CD8-positive, alpha-beta memory T cell (primary cell): Measurements from ENCODE around the gene KCNJ5. TPM values are rescaled to one million over a fixed set of nuclear protein-coding genes. Genes with fewer than 3 reads are reported as not detected.

ENCODE experiments used
- CTCF ChIA-PET: fragments of 350-600 bp; sonication (Branson Sonifier 250); formaldehyde crosslinking; loops from one replicate; lab custom pipeline; 2021; ENCODE audit warnings: antibody characterized with exemption; lab: Charles Lee
- POLR2A ChIA-PET: fragments of 350-600 bp; sonication (Branson Sonifier 250); formaldehyde crosslinking; loops from one replicate; lab custom pipeline; 2021; ENCODE audit warnings: antibody characterized with exemption; lab: Charles Lee
- DNase-seq, 5 donors: peaks; one replicate each; pipeline versions ENCODE4 v3.0.0 to v3.0.0-alpha.2; 2020 to 2022; ENCODE audit warnings: mixed read lengths in 1 of 5
- H3K27ac ChIP-seq: one replicate; pipeline ENCODE4 v1.7.0; 2013; ENCODE audit warnings: low read depth, mild to moderate bottlenecking, low read length, moderate library complexity
- H3K27me3 ChIP-seq: 2 replicates; pipeline ENCODE4 v1.7.0; 2013; ENCODE audit warnings: low read length, mild to moderate bottlenecking; ENCODE audit not compliant: insufficient read depth, poor library complexity, severe bottlenecking
- H3K36me3 ChIP-seq: 2 replicates; pipeline ENCODE4 v1.7.0; 2013; ENCODE audit warnings: mild to moderate bottlenecking, low read length, moderate library complexity; ENCODE audit not compliant: insufficient read depth
- H3K4me1 ChIP-seq: 2 replicates; pipeline ENCODE4 v1.7.0; 2013; ENCODE audit warnings: mild to moderate bottlenecking, low read length, moderate library complexity; ENCODE audit not compliant: insufficient read depth
- H3K4me3 ChIP-seq: 2 replicates; pipeline ENCODE4 v1.7.0; 2013; ENCODE audit warnings: mild to moderate bottlenecking, low read length
- H3K9me3 ChIP-seq: 2 replicates; pipeline ENCODE4 v1.7.0; 2013; ENCODE audit warnings: mild to moderate bottlenecking, low read length
- H3K27ac Mint-ChIP-seq, 8 donors: one replicate each; pipeline ENCODE4 v1.8.0; 2020 to 2021; ENCODE audit warnings: mixed read lengths in 8 of 8, mild to moderate bottlenecking in 6 of 8, inconsistent platforms in 3 of 8, moderate library complexity in 3 of 8
- H3K27me3 Mint-ChIP-seq, 2 donors: one replicate each; pipeline ENCODE4 v1.8.0; 2020 to 2021; ENCODE audit warnings: mixed read lengths in 2 of 2, mild to moderate bottlenecking in 1 of 2, moderate library complexity in 1 of 2
- H3K36me3 Mint-ChIP-seq, 3 donors: one replicate each; pipeline ENCODE4 v1.8.0; 2020 to 2021; ENCODE audit warnings: mixed read lengths in 3 of 3, inconsistent platforms in 1 of 3, mild to moderate bottlenecking in 1 of 3
- H3K4me1 Mint-ChIP-seq, 3 donors: one replicate each; pipeline ENCODE4 v1.8.0; 2020 to 2021; ENCODE audit warnings: mixed read lengths in 3 of 3, inconsistent platforms in 1 of 3, mild to moderate bottlenecking in 1 of 3
- H3K4me3 Mint-ChIP-seq, 7 donors: one replicate each; pipeline ENCODE4 v1.8.0; 2020 to 2021; ENCODE audit warnings: mixed read lengths in 7 of 7, mild to moderate bottlenecking in 6 of 7, moderate library complexity in 4 of 7, inconsistent platforms in 2 of 7
- H3K9me3 Mint-ChIP-seq, 5 donors: one replicate each; pipeline ENCODE4 v1.8.0; 2020 to 2022; ENCODE audit warnings: mixed read lengths in 5 of 5, mild to moderate bottlenecking in 3 of 5, moderate library complexity in 2 of 5, inconsistent platforms in 1 of 5
- polyA plus RNA-seq: library from polyadenylated mRNA; unstranded; fragments of 300-500 nt; fragmentation: Illumina TruSeq; gene quantifications from one replicate; pipeline ENCODE4 v1.2.3, GENCODE V29; 2021
- total RNA-seq, 2 experiments: library from RNA; stranded (reverse); gene quantifications; one replicate each; pipeline ENCODE4 v1.2.3, GENCODE V29; 2021

Gene KCNJ5
- total and polyA plus RNA-seq, 3 experiments from 2014 or later, result 0.04 TPM; not detected in 2

- Mint-ChIP-seq H3K4me1 (no peaks in the 10 kb centered on the region), H3K27ac (no peak overlapping the region), H3K36me3 (no peaks in the 10 kb centered on the region), H3K4me3 (no peak overlapping the region), H3K27me3 (peaks cover 5 to 29% of the 10 kb centered on the region in 2 donors), H3K9me3 (no peaks in the 10 kb centered on the region)
- Histone ChIP-seq H3K36me3 (no peaks in the 10 kb centered on the region), H3K4me1 (no peaks in the 10 kb centered on the region), H3K27me3 (no peaks in the 10 kb centered on the region), H3K27ac (no peak overlapping the region), H3K9me3 (no peaks in the 10 kb centered on the region), H3K4me3 (no peak overlapping the region)
- POLR2A ChIA-PET, result no interaction called here
- CTCF ChIA-PET, result no interaction called here
- DNase-seq, result no peak
These were observed 49.4 kb downstream of the KCNJ5 start for GRCh38 chr11:128940603-128941002.

DNA sequence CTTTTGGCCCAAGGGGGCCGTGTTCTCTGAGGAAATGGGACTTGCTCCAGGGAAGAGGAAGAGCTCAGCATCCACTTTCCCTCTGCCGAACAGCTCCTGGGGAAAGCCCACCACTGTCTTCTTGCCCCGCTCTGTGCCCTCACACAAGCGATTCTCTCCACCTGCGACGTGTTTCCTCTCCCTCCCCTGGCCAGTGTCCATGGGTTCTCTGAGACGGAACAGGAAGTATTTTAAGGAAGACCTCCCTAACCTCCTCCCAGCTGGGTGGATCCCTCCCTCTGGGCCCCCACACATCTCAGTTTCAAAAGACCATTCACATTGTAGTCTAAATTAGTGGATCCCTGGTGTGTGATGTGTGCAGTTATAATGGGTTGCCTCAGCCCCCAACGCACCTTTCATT, 50.0 kb downstream of the KCNJ5 start:
- Mint-ChIP-seq H3K4me3 (no peak overlapping the region), H3K4me1 (no peaks in the 10 kb centered on the region), H3K9me3 (no peaks in the 10 kb centered on the region), H3K36me3 (no peaks in the 10 kb centered on the region), H3K27ac (no peak overlapping the region), H3K27me3 (peaks cover 5 to 31% of the 10 kb centered on the region in 2 donors)
- no peak overlapping the region for H3K4me3 ChIP-seq
- no peaks in the 10 kb centered on the region for H3K36me3 ChIP-seq
- no peaks in the 10 kb centered on the region for H3K4me1 ChIP-seq
- no peak overlapping the region for H3K27ac ChIP-seq
- no peak for DNase-seq
- H3K27me3 ChIP-seq, result no peaks in the 10 kb centered on the region
- H3K9me3 ChIP-seq, result no peaks in the 10 kb centered on the region
- CTCF ChIA-PET, result interaction anchor here (1.2 kb wide), 1 partner anchor 18 kb away, joined by 4 read pairs; no protein-coding TSS in a partner anchor
- POLR2A ChIA-PET, result no interaction called here

- no peak for DNase-seq
- Histone ChIP-seq H3K4me1 (no peaks in the 10 kb centered on the region), H3K27me3 (no peaks in the 10 kb centered on the region), H3K27ac (no peak overlapping the region), H3K4me3 (no peak overlapping the region), H3K36me3 (no peaks in the 10 kb centered on the region), H3K9me3 (no peaks in the 10 kb centered on the region)
- Mint-ChIP-seq H3K4me3 (no peak overlapping the region), H3K36me3 (no peaks in the 10 kb centered on the region), H3K27ac (no peak overlapping the region), H3K27me3 (peaks cover 5 to 31% of the 10 kb centered on the region in 2 donors), H3K9me3 (no peaks in the 10 kb centered on the region), H3K4me1 (no peaks in the 10 kb centered on the region)
- CTCF ChIA-PET, result interaction anchor here (1.2 kb wide), 1 partner anchor 17 kb away, joined by 4 read pairs; no protein-coding TSS in a partner anchor
- POLR2A ChIA-PET, result no interaction called here
These were observed 50.6 kb downstream of the KCNJ5 start for GRCh38 chr11:128941573-128942271.

GRCh38 chr11:128942272-128942612, 51.1 kb downstream of the KCNJ5 start:
- DNase-seq, result no peak
- H3K36me3 ChIP-seq, result no peaks in the 10 kb centered on the region
- Mint-ChIP-seq H3K4me1 (no peaks in the 10 kb centered on the region), H3K27me3 (peaks cover 5 to 31% of the 10 kb centered on the region in 2 donors), H3K36me3 (no peaks in the 10 kb centered on the region), H3K4me3 (no peak overlapping the region), H3K9me3 (no peaks in the 10 kb centered on the region), H3K27ac (no peak overlapping the region)
- no peaks in the 10 kb centered on the region for H3K9me3 ChIP-seq
- no peaks in the 10 kb centered on the region for H3K27me3 ChIP-seq
- ChIA-PET POLR2A (no interaction called here), CTCF (interaction anchor here (1.2 kb wide), 1 partner anchor 17 kb away, joined by 4 read pairs; no protein-coding TSS in a partner anchor)
- H3K4me1 ChIP-seq, result no peaks in the 10 kb centered on the region
- H3K27ac ChIP-seq, result no peak overlapping the region
- no peak overlapping the region for H3K4me3 ChIP-seq

DNA sequence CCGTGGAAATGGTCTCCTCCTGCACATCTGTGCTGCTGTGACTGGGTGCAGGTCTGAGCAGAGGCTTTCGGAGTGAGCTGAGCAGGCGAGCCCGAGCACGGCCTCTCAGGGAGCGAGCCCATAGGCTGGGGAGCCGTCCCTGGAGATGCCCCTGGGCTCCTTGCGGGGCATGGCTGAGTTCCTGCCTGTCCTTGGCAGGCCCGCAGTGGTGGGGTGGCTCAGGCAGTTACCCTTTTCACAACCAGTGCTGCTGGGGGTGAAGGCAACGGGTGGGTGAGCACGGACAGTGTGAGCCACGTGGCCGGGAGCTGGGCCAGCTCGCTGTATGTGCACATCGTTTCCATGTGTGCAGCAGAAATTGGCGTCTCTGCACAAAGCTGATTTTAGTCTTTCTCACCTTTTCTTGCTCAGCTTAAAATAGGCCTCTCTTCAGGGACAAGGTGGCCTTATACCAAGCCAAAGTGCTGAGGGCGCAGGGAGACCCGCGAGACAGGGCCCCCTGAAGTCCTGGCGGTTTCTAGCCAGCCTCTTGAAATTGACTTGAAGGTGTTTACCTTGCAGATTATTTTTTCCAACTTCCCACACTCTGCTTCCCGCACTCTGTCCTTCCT, 51.8 kb downstream of the KCNJ5 start, which contains the start of gene TP53AIP1:
Gene TP53AIP1 (minus strand): TSS at position 55 of the 611 bp plus-strand sequence. CDS start 5,053 bp downstream, outside the sequence.
- ChIA-PET CTCF (no interaction called here), POLR2A (no interaction called here)
- no peaks in the 10 kb centered on the region for H3K9me3 ChIP-seq
- Mint-ChIP-seq H3K27me3 (peaks cover 5 to 31% of the 10 kb centered on the region in 2 donors), H3K4me1 (no peaks in the 10 kb centered on the region), H3K36me3 (no peaks in the 10 kb centered on the region), H3K27ac (no peak within 1 kb of the TSS), H3K9me3 (no peaks in the 10 kb centered on the region), H3K4me3 (no peak within 1 kb of the TSS)
- no peak within 1 kb of the TSS for H3K27ac ChIP-seq
- no peaks in the 10 kb centered on the region for H3K36me3 ChIP-seq
- H3K4me1 ChIP-seq, result no peaks in the 10 kb centered on the region
- H3K4me3 ChIP-seq, result no peak within 1 kb of the TSS
- no peak for DNase-seq
- no peaks in the 10 kb centered on the region for H3K27me3 ChIP-seq

- Mint-ChIP-seq H3K4me1 (no peaks in the 10 kb centered on the region), H3K9me3 (no peaks in the 10 kb centered on the region), H3K36me3 (no peaks in the 10 kb centered on the region), H3K27ac (no peak overlapping the region), H3K4me3 (no peak overlapping the region), H3K27me3 (peaks cover 5 to 35% of the 10 kb centered on the region in 2 donors)
- POLR2A ChIA-PET, result no interaction called here
- CTCF ChIA-PET, result no interaction called here
- no peaks in the 10 kb centered on the region for H3K9me3 ChIP-seq
- no peaks in the 10 kb centered on the region for H3K36me3 ChIP-seq
- no peaks in the 10 kb centered on the region for H3K4me1 ChIP-seq
- no peak overlapping the region for H3K4me3 ChIP-seq
- no peaks in the 10 kb centered on the region for H3K27me3 ChIP-seq
- no peak for DNase-seq
- no peak overlapping the region for H3K27ac ChIP-seq
These were observed 52.3 kb downstream of the KCNJ5 start for GRCh38 chr11:128943428-128943976.

DNA sequence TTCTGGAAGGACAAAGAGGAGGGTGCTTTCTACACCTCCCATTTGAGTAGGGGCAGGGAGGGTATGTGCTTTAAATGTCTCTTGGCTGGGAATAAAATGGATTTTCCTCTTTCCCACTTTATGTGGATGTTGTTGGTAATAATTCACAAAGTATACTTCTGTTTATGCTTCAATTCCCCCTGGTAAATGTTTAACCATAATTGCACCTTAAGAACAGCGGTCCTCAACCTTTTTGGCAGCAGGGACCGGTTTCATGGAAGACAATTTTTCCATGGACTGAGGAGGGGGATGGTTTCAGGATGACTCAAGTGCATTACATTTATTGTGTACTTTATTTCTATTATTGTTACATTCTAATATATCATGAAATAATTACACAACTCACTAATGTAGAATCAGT, 55.5 kb downstream of the KCNJ5 start:
- Histone ChIP-seq H3K4me1 (no peaks in the 10 kb centered on the region), H3K27ac (no peak overlapping the region), H3K27me3 (no peaks in the 10 kb centered on the region), H3K4me3 (no peak overlapping the region), H3K36me3 (no peaks in the 10 kb centered on the region), H3K9me3 (no peaks in the 10 kb centered on the region)
- Mint-ChIP-seq H3K36me3 (no peaks in the 10 kb centered on the region), H3K4me1 (no peaks in the 10 kb centered on the region), H3K9me3 (no peaks in the 10 kb centered on the region), H3K27me3 (peaks cover 5 to 37% of the 10 kb centered on the region in 2 donors), H3K27ac (no peak overlapping the region), H3K4me3 (no peak overlapping the region)
- POLR2A ChIA-PET, result no interaction called here
- CTCF ChIA-PET, result interaction anchor here (0.9 kb wide), 1 partner anchor 62 kb away, joined by 3 read pairs; no protein-coding TSS in a partner anchor
- DNase-seq, result no peak

DNA sequence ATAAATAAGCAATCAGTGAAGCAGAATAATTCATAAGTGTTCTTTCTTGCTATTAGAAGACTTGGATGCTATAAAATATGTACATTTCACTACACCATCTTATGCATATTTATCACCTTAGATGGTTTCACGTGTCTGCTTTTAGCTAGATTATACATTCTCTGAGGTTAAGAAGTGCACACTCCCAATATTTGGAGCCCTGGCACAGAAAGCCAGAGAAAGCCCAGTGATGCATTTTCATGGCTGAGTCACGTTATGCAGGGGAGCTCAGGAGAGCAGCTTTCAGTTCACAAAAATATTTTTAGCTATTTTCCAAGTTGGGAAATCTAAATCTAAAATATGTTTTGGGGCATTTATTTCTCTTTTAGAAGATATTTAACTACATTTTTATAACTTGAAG, 56.6 kb downstream of the KCNJ5 start:
- Histone ChIP-seq H3K27me3 (no peaks in the 10 kb centered on the region), H3K9me3 (no peaks in the 10 kb centered on the region), H3K4me3 (no peak overlapping the region), H3K4me1 (no peaks in the 10 kb centered on the region), H3K27ac (no peak overlapping the region), H3K36me3 (no peaks in the 10 kb centered on the region)
- Mint-ChIP-seq H3K27me3 (peaks cover 5 to 34% of the 10 kb centered on the region in 2 donors), H3K27ac (no peak overlapping the region), H3K9me3 (no peaks in the 10 kb centered on the region), H3K4me1 (no peaks in the 10 kb centered on the region), H3K4me3 (no peak overlapping the region), H3K36me3 (no peaks in the 10 kb centered on the region)
- POLR2A ChIA-PET, result no interaction called here
- no peak for DNase-seq
- CTCF ChIA-PET, result interaction anchor here (0.6 to 2.8 kb wide), 4 partner anchors 9 to 63 kb away, joined by 3 to 14 read pairs (median 4); no protein-coding TSS in a partner anchor
